Measurements from ENCODE around the gene PLD5.

Gene PLD5

DNA sequence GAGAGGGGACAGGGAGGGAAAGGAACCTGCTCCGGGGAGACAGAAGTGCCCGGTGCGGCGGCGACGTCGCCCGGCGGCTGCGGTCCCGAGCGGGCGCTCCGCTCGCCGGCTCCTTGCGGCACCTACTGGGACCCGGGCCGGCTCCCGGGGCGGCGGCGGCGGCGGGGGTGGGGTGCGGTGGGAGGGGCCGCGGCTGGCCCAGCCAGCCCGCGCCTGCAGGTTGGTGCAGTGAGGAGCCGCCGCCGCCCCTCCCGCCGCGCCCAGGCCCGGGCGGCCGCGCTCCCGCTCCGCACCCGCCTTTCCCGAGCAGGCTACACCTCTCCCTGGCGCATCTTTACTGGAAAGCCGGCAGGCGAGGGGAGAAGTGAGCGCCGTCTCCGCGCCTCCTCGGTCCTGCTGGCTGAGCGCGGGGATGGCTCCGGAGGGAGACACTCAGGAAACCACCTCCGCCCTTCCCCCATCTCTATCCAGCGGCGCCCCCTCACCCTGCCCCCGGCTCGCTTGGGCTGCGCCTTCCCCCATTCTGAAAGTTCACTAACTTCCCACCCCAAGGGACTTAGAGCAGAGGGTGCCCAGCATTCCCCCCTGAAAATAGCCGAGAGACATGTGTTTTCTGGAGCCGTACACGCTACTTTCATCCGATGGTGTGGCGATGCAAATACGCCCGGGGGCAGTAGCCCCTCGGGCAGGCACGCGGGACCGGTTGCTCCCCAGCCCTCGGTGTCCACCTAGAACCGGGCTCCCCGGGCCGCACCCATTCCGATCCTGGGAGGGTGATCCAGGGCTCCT is at the start of gene PLD5:
TSS of gene PLD5 (minus strand) at position 127 of the 789 bp plus-strand sequence.
- DNase-seq: no peak

DNA sequence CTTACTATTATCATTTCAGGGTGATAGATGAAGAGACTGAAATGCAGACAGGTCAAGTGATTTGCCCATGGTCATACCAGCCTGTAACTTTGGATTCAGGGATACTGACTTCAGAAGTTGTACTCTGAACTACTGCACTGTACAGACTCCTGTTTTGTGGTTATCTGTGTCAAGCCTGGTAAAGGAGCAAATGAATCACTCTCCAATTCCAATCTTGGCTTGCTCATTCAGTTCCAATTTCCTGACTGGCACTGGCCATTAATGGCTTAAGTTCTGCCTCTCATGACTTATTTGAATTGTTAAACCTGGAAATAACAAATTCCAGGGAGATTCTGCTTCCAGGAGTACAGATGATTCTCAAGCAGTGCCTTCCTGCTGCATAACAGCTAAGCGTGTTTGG is 45.4 kb upstream of the PLD5 start:
- no peak for DNase-seq

DNA sequence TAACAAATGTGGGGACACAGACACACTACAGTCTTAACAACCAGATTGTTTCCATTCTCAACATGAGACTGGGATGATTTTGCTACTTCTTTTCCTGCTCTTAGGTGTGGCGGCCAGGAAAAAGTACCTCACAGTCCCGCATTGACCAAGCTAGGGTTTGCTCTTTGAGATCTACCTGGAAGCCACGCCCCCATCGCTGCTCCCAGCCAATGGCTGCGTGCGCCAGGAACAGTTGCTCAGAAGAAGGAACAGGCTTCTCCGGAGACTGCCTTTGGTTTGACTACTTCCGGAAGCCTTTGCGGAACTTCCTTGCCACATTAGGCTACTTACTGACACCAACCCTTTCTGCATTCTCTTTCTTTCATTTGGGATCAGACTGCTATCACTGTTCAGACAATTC is 44.2 kb upstream of the PLD5 start:
- no peak for DNase-seq

DNA sequence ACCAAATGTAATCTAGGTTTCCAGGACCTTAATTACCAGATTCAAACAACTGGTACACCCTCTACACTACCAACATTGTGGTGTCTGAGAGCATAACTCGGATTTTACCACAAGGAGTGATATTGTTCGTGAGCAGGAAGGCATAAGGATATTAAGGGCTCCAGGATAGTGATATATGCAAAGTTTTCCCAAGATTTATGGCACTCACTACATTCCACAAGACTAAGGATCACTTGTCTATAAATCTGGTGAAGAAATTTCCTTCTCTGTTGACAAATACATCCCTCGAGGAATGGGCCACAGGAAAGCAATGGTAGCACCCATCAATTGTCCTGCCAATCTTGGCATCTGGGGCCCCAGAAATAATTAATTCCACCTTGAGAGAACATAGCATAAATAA is 43.1 kb upstream of the PLD5 start:
- DNase-seq: no peak

DNA sequence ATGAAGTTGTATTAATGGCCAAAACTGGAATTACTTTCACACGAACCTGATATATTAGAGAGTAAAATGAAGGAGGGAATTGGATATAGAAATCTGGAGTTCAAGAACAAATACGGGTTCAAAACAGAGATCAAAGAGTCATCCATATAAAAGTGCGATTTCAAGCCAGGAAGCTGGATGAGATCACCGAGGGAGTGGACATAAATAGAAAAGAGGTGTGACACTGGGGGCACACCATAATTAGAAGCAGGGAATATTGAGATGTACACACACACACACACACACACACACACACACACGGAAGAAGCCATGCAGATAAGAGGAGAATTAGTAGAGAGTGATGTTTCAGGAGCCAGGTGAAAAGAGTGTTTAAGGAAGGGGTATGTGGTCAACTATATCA is 32.3 kb upstream of the PLD5 start:
- no peak for DNase-seq

DNA sequence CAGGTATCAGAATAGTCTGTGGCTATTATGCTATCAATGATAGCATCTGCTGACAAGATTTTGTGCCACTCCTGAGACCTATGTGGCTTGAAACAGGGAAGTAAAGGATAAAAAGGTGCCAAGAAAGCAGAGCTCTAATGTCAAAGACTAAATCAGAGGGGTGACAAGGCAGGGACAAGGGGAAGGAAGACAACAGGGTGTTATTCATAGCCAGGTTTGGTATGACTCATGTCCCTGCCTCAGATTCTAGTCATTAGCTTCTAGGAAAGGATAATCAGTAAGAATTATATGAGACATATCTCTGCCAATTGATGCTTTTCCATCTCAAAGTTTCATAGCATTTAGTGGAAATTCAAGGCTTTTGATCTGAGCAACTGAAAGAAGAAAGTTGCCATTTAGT is 31.8 kb upstream of the PLD5 start:
- DNase-seq: no peak

DNA sequence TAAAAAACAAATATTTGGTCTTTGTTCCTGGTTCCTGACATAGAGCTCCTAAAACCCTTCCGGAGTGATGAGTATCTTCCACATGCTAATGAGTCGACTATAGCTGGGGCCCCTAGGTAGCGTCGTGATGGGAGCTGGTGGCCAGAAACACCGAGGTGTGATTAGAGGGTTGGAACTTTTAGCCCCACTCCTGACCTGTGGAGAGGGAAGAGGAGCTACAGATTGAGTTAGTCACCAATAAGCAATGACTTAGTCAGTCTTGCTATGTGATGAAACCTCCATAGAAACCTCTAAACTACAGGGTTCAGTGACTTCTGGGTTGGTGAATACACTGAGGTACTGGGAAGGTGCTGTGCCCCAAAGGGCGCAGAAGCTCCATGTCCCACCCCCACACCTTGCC is 30.1 kb upstream of the PLD5 start:
- DNase-seq: no peak

DNA sequence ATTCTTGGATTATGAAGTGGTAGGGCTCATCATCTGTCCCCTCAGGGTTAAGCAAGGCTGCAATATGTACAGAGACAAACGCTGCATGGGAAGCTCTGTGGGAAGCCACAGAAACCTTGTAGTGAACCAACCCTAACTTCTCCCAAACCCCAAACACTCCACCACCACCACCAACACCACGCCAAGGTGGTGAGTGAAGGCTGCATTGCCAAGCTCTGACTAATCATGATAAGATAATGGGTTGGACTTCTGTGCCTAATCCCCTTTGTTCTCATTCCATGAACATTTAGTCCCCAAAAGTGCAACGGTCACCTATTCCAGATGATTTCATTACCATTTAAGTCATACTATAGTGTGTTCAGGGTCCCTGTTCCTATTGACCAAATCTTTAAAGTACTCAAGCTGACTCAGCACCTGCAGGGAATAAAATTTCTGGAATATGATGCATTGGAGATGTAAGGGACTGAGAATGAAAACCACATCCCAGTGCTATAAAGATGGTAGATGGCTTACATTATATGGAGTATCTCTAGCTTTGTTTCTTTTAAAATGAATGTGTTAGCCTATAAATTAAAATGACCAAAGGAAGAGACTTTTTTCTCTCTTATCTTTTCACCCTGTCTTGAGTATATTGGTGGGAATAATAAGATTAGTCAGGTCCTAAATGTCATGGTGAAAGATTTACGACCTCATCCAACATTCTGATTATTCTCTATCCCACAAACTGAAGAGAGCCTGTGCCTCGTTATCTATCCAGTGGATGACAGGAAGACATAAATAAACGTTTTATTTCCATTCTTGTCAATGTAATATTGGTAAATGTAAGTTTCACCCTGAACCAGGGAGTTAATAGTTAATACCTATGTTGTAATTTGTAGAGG is 22.6 kb upstream of the PLD5 start:
- no peak for DNase-seq

DNA sequence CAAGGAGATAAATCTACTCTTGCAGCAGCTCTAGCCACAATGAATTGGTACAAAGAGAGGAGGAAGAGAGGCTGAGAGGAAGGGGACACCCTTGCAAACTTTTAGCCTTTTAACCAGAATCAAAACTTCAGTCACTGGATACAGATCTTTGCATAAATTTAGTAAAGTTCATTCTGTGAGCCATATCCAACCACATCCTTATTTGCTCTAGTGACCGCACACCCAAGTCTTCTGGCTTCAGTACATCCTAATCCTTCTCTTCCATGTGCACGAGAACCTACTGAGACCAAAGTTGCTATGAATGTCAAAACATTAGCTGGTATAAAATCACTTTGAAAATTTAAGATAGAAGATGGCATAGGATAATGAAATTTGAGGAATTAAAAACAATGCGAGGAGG is 21.9 kb upstream of the PLD5 start:
- no peak for DNase-seq

DNA sequence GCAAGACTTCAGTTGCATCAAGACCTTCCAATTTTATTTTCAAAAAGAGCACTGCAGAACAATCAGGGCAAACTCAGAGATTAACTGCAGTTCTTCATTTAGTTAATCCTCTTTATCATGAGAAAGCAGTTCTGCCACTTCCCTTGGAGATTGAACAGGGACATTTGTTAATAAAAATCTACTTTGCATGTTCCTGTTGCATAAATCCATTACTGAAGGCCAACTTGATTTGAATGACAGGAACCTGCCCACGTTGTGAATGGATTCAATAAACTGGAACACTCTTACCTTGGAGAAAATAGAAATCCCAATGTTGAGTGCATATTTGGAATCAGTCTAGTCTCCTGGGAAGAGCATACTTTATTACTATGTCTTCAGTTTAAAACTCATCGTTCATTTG is 19.6 kb upstream of the PLD5 start:
- no peak for DNase-seq

DNA sequence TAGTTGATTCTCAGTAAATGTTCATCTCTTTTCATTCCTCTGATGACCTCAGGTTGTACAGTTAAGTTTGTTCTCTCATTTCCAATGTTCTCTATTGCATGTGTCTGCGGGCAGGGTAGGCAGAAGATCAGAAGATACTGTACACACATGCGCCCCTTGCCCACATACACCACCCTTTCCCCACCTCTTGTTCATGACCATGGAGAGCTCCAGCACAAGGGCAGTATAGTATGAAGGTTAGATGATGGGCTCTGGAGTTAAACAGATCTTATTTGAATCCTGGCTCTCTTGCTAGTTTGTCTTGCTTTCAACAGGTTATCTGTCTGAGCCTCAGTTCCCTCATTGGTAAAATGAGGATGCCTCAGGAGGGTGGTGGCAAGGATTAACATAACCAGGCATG is 17.8 kb upstream of the PLD5 start:
- DNase-seq: no peak

DNA sequence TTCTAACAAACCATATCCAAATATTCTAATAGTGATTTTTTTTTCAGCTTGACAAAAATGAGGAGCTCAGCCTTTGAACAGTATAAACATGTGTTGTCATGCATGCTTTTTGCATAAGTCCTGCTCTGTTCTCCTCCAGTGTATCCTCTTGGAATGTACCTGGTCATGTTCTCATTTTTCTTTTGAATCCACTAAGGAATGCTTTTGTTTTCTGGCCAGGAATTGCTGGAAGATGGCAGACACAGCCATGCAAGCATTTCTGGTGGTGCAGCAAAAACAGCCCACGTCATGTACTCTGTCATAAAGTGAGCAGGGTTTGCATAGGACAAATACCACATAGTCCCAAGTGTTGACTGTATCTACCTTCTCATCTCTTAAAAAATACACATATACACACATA is 11.5 kb upstream of the PLD5 start:
- no peak for DNase-seq

DNA sequence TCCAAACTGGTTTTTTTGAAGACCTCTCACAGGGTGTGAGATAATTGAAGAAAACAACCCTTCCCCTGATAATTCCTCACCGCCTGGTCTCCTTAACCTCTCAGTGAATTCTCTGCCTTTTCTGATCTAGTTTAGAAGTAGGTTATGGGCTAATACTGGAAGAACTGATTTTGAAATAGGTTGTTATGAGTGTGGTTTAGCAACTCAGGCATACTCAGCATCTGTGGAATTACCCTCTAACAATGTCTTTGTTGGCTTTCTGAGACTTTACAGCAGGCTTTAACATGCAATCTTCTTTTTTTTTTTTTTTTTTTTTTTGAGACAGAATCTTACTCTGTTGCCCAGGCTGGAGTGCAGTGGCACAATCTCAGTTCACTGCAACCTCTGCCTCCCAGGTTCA is 10.3 kb upstream of the PLD5 start:
- no peak for DNase-seq

DNA sequence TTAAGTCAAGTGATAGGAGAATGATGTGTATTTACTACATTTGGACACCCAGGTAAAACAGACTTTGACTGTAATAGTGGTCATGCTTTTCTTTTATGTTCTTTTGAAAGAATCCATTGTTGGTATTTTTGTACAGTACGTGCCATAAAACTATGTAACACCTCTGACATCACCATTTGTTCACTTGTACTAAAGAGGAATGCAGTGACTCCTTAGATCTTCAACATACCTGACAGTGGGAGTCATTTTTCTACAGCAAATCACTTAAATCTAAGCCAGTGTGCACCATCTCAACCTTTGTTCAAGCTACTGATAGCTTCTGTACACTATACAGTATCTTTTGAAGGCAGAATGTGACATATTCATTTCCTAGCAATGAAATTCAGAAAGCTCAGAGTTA is 6.3 kb upstream of the PLD5 start:
- no peak for DNase-seq

DNA sequence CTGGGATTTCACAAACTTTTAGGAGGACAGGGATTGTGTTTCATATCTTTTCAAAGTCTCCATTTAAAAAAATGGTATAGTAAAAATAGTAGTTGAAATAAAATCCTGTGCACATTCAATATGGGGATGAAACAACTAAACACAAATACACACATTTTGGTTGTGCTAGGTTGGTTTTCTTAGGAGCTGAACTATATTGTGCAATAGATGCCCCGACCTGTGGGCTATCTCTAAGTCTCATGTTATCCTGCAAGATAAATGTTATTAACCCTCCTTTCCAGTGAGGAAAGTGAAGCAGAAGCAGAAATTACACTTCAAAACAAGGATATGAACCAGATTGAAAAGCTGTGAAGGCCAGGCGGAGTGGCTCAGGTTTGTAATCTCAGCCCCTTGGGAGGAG is 1.3 kb upstream of the PLD5 start:
- DNase-seq: no peak

DNA sequence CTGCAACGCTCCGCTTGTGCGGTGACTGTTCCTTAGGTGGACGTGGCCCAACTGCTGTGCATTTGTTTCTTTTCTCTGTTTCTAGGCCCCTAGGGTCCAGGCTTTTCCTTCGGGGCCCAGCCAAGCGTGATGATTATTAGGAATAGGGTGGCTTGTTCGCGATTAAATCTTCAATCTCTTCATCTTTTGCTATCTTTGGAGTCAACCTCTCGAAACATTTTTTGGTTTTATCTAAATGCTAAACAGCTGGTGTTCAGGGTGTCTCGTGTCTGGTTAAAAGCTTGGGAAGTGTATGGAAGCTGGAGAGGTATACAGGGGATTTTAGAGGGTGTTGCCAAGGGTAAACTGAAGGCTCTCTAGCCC is 844 bp upstream of the PLD5 start:
- no peak for DNase-seq

DNA sequence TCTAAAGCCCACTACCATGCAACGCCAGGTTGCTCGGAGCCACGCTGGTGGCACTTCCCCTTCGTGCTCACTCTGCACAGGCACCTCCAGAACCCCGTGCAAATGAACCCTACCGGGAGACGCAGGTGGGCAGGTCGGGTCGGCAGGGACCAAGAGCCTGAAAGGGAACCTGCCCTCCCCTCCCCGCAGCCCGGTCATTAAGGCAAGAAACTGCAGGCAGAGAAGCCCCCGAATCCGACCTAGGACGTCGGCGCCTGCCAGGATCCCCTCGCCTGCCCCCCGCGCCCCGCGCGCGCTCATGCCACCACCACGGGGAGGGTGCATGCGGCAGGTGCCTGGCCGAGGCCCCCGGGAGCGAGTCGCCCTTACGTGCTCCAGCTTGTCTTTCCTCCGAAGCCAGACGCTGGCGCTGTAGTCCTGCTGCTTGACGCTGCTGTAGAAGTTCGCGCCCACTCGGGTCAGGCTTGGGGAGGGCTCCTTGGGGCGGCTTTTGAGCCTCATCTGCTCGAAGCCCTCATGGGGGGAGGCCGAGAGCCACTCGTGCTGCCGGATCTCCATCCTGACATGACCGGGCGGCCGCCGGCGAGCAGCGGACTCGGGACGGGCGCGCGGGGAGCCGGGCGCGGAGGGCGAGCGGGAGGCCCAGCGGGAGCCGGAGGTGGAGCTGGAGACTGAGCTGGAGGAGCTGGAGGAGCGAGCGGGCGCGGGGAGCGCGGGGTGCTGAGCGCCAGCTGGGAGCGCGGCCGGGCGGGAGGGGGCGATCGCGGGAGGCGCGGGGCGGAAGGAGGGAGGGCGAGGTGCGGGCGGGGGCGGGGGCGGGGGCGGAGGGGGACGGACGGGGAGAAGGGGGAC is 552 bp downstream of the PLD5 start:
- DNase-seq: no peak

DNA sequence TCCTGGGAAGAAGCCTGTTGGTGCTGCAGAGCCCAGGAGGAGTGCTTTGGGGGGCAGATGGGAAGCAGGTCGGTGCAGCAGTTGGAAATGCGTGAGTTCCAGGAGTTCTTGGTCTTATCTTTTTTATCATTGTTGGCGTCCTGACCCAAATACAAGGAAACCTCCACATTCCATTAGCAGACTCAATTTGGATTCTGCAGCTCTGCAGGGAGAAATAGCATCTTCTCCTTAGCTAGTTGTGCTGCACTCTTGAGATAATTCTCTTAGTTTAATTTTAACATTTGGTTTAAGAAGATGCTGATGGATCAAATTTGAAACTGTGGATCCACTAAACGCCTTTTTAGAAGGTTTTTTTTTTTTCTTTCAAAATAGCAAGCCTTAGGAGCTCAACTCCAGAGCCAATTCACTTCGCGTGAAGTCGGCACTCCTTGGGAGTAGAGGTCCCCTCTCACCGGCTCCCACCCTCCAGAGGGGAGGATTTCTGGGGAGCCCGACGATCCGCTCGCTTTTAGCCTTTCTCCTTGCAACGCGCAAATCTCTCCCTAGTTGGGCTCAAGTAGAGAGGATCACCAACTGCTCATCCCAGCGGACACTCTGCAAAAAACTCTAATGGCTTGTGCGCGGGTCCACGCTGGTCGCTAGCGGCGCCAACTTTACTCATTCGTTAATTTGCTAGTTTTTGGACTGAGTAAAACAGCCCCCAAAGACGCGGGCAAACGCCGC is 1.3 kb downstream of the PLD5 start:
- no peak for DNase-seq

DNA sequence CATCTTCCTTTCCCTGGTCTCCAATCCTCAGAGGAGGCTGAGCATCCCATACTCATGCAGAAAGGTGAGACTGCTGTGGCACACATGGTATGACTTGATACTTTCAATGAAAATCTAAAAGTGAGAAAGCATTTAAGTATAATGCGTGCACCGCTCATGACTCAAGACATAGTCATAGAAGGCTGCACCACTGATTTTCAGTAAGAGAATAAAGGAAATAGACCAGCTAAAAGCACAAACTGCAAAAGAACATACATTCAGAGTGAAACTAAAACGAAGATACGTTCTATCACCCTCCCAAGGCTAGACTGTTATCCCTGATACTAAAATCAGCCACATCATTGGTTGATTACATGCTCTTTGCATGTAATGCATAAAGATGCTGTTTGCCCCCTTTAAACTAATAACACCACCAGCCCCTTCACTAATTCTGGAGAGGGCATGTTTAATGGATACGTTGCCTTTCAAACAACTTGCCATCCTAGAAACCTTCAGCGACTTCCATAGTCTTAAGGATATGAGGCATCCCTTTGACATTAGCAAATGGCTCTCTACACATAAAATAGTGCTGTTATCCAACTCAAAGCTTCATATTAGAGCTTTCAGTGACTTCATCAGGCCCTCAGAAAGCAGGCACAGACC is 2.1 kb downstream of the PLD5 start:
- DNase-seq: no peak

DNA sequence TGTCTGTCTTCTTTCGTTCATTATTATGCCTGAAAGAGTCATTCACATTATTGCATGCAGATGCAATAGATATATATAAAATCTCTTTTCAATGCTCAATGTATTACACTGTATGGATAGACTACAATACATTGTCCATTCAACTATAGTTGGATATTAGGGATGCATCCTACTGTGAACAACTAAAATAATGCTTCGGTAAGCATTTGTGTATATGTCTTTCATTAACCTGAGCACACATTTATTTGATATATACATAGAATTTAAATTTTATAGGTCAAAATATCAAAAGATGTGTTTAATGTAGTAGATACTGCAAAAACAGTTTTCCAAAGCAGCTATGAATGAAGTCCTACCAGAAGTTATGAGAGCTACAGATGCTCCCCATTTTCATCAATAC is 8.9 kb downstream of the PLD5 start:
- no peak for DNase-seq

DNA sequence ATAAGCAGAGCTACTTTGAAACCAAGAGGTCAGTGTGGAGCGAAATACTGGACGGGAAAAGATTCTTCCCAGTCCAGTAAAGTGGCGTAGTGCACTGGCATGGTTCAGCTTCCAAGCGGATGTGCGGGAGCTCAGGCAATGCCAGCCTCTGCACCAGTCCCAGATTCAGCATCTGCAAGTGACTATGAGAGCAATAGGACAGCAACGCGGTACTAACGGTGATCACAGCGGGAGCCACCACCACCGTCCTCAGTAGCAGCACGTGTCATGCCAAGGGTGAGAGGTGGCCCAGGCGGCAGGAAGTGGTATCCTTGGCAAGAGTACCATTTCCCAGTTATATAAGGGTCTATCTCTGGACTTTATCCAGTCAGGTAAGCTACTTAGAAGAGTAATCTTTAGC is 17.8 kb downstream of the PLD5 start:
- DNase-seq: no peak

DNA sequence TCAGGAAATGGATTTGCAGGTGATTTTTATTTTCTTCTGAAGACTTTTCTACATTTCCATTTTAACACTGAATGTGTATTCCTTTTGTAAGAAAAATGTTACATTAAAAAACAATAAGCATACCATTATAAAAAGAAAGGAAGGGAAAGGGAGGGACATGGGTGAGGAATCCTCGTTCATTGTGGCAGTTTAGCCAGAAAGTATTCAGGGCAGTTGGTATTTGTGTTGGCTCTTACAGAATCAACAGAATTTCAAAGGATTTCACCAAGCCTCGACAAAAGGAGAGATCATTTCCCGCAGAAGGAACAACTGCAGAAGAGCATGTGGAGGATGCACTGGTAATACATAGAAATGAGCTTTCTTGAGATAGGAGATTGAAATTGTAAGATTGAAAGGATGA is 35.0 kb downstream of the PLD5 start:
- DNase-seq: no peak

All from SHP77 treated with DMSO at 0.1 percent for 48 hours (cell line).